Measurements from ENCODE around the gene ERBB4. TPM values are rescaled to one million over a fixed set of nuclear protein-coding genes. Genes with fewer than 3 reads are reported as not detected.

The ERBB4 gene
- total RNA-seq, 4 donors from 2014 or later: 0.59 to 1.5 (median 0.83) TPM

GRCh38 chr2:212337036-212337435 lies 201.6 kb downstream of the ERBB4 start:
- DNase-seq (ENCODE audit: low spot score in 2 of 2): no peak
- TF ChIP-seq CTCF (IDR thresholded peaks at IDR 0.05) (no peak), POLR2A (IDR thresholded peaks at IDR 0.05) (no peak)
- intact Hi-C loops (cut with DNase I; ENCODE audit: low total_unique reads): no loop called here
- no peak overlapping the region for H3K4me3 ChIP-seq (ENCODE audit: low read depth, poor library complexity, severe bottlenecking)
- 28 to 32% methylated on average over 2 of the region's 2 CpGs for WGBS, 2 donors

GRCh38 chr2:212330263-212330662 lies 208.3 kb downstream of the ERBB4 start:
- TF ChIP-seq CTCF (IDR thresholded peaks at IDR 0.05): no peak
- no peak for TF ChIP-seq POLR2A (IDR thresholded peaks at IDR 0.05)
- DNase-seq (ENCODE audit: low spot score in 2 of 2): no peak
- no peak overlapping the region for H3K4me3 ChIP-seq (ENCODE audit: low read depth, poor library complexity, severe bottlenecking)
- intact Hi-C loops (cut with DNase I; ENCODE audit: low total_unique reads): no loop called here
- WGBS, 2 donors: 43 to 49% methylated on average over 4 of the region's 4 CpGs

- TF ChIP-seq POLR2A (IDR thresholded peaks at IDR 0.05): no peak
- no peak for TF ChIP-seq CTCF (IDR thresholded peaks at IDR 0.05)
- no peak for DNase-seq (ENCODE audit: low spot score in 2 of 2)
- intact Hi-C loops (cut with DNase I; ENCODE audit: low total_unique reads): no loop called here
- H3K4me3 ChIP-seq (ENCODE audit: low read depth, poor library complexity, severe bottlenecking): no peak overlapping the region
These were observed 209.7 kb downstream of the ERBB4 start for GRCh38 chr2:212328712-212329496.

- no peak overlapping the region for H3K4me3 ChIP-seq (ENCODE audit: low read depth, poor library complexity, severe bottlenecking)
- no peak for DNase-seq (ENCODE audit: low spot score in 2 of 2)
- intact Hi-C loops (cut with DNase I; ENCODE audit: low total_unique reads): no loop called here
- no peak for TF ChIP-seq CTCF (IDR thresholded peaks at IDR 0.05)
- TF ChIP-seq POLR2A (IDR thresholded peaks at IDR 0.05): no peak
- WGBS, 2 donors: 67 to 71% methylated on average over 2 of the region's 2 CpGs
These were observed 210.5 kb downstream of the ERBB4 start for GRCh38 chr2:212328136-212328535.

GRCh38 chr2:212327171-212327809 lies 211.3 kb downstream of the ERBB4 start:
- WGBS, 2 donors: 75 to 84% methylated on average over 4 of the region's 4 CpGs
- no peak for TF ChIP-seq CTCF (IDR thresholded peaks at IDR 0.05)
- no peak for TF ChIP-seq POLR2A (IDR thresholded peaks at IDR 0.05)

More at GRCh38 chr2:212327171-212327809, 211.3 kb downstream of the ERBB4 start:
- H3K4me3 ChIP-seq (ENCODE audit: low read depth, poor library complexity, severe bottlenecking): no peak overlapping the region
- no peak for DNase-seq (ENCODE audit: low spot score in 2 of 2)
- intact Hi-C loops (cut with DNase I; ENCODE audit: low total_unique reads): no loop called here

All from lower leg skin (tissue), 4 donors.